Femur (tissue), 1 donor: ENCODE results near the gene CES2.
"Not testable (repeated sequence)": the region's sequence is repeated elsewhere in the genome, so short reads cannot be mapped to it uniquely, and the experiment has no call there.

Experiments
- DNase-seq: peaks from one replicate; pipeline ENCODE4 v3.0.0-alpha.2; 2017

Gene CES2

DNA sequence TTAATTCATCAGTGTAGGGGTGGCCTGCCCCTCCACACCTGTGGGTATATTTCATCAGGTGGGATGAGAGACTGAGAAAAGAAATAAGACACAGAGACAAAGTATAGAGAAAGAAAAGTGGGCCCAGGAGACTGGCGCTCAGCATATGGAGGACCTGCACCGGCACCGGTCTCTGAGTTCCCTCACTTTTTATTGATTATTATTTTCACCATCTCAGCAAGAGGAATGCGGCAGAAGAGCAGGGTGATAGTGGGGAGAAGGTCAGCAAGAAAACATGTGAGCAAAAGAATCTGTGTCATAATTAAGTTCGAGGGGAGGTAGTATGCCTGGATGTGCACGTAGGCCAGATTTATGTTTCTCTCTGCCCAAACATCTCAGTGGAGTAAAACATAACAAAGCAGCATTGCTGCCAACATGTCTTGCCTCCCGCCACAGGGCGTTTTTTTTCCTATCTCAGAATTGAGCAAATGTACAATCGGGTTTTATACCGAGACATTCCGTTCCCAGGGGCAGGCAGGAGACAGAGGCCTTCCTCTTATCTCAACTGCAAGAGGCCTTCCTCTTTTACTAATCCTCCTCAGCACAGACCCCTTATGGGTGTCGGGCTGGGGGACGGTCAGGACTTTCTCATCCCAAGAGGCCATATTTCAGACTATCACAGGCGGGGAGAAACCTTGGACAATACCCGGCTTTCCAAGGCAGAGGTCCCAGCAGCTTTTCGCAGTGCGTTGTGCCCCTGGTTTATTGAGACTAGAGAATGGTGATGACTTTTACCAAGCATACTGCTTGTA lies 20.2 kb downstream of the CES2 start:
- DNase-seq, result not testable (repeated sequence)

DNA sequence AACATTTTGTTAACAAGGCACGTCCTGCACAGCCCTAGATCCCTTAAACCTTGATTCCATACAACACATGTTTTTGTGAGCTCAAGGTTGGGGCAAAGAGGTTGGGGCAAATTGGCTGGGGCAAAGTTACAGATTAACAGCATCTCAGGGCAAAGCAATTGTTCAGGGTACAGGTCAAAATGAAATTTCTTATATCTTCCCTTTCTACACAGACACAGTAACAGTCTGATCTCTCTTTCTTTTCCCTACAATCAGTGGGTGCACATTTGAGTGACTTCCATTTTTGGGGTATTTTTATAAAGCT lies 20.8 kb downstream of the CES2 start:
- not testable (repeated sequence) for DNase-seq

DNA sequence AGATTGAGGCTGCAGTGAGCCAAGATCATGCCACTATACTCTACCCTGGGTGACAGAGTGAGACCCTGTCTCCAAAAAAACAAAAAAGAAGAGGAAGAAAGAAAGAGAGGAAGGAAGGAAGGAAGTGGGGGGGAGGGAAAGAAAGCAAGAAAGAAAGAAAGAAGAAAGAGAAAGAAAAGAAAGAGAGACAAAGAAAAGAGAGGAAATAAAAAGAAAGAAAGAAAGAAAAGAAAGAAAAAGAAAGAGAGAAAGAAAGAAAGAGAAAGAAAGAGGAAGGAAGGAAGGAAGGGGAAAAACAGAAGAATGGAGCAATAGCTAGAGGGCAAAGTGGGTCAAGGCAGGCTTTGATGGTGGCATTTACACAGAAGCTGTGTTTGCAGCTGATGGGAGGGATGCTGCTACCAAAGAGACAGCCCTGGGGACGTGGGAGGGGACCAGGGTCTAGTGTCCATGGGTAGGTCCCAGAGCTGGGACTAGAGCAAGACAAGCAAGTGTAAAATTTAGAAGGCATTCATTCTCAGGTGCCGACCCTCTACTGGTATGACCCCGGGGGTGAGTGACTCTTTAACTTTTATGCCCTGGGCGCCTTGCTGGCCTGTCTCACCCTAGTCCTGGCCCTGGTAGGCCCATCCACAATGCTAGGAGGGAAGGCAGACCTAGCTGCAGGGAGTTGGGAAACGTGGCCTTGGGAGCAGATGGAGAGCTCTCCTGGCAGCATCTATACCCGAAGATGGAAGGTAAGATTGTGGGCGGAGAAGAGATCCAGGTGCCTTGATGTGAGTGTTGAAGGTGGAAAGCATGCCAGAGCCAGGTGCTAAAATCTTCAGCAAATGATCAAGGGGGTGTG lies 23.8 kb downstream of the CES2 start:
- peak; percentile 11 for DNase-seq

DNA sequence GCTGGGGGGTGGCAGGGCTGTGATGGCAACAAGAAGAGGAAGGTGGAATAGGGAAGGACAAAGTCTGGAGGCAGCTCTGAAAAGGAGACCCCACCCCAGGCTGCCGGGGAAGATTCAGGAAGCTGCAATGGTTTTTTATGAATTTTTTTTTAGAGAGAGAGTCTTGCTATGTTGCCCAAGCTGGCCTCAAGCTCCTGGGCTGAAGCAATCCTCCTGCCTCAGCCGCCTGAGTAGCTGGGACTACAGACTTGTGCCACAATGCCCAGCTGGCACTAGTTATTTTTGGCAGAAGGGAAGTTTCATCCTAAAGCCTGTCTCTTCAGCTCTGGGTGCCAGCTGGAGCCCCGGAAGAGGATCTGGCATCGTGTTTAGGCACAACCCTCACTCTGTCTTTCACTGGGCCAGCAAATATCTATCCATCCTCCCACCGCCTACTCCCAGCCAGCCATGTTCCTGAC lies 24.4 kb downstream of the CES2 start:
- peak; percentile 19 for DNase-seq

DNA sequence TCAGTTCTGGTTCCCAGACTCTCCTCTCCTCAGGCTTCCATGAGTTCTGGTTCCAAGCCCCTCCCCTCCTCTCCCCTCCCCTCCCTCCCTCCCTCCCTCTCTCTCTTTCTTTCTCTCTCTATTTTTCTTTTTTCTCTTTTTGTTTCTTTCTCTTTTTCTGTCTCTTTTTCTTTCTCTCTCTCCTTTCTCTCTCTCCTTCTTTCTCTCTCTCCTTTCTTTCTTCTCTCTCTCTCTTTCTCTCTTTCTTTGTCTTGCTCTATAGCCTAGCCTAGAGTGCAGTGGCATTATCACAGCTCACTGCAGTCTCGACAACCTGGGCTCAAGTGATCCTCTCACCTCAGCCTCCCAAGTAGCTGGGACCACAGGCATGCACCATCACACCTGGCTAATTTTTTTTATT lies 25.0 kb downstream of the CES2 start:
- DNase-seq, result no peak

DNA sequence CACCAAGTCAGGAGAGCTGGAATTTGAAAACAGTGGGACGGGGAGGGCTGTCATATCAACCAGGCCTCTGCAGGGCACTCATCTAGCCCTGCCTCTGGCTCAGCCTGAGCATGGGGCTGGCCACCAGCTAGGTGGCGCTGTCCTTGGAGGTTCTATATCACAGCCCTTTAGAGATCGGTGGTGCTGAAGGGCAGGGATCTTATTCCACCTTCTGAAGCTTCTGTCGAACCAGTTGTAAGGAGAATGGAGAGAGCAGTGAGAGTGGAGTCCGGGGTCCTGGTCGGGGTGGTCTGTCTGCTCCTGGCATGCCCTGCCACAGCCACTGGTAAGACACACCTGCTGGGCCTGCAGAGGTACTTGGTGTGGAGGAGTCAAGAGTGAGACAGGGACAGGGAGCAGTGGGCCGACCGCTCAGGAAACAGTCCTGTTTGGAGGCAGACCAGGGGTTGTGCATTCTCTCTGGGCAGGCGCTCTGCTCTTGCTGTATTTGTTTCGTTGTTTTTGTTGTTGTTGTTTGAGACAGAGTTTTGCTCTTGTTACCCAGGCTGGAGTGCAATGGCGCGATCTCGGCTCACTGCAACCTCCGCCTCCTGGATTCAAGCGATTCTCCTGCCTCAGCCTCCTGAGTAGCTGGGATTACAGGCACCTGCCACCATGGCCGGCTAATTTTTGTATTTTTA lies 25.9 kb downstream of the CES2 start, which contains the start of gene CES3:
Gene CES3 (plus strand): TSS at position 202 of the 680 bp plus-strand sequence. CDS start 42 bp downstream, at position 244.
- DNase-seq, result no peak

DNA sequence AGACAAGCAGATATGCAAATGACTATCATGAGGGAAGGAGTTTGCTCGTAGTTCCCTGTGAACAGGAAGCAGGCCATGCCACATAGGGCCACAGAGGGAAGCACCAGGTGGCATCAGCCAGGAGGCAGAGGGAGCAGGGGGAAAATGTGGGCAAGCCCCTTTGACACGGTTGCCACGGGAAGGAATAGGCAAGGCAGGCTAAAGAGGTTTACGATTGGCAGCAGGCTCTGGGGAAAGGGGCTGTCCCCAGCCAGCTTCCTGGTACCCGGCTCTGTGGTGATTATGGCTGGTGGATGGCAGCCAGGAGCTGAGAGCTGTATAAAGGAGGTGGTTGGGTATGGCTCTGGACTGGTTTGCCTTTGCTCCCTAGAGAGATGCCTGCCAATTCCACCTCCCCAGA lies 26.6 kb downstream of the CES2 start:
- no peak for DNase-seq

DNA sequence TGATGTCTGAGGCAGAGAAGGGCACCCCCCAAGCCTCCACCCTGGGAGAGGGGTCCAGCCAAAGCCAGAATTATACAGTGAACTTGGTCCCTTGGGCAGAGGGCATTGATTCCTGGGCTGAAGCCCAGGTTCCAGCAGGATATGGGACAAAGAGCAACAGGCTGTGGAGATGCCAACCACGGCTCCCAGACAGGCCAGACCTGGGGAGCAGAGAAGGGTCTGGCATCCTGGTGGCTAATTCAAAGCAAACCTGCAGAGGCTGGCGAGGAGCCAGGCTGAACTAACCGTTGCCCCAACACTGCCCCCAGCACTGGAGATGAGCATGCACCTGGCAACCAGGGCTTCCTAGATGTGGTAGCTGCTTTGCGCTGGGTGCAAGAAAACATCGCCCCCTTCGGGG lies 28.7 kb downstream of the CES2 start:
- DNase-seq, result no peak

DNA sequence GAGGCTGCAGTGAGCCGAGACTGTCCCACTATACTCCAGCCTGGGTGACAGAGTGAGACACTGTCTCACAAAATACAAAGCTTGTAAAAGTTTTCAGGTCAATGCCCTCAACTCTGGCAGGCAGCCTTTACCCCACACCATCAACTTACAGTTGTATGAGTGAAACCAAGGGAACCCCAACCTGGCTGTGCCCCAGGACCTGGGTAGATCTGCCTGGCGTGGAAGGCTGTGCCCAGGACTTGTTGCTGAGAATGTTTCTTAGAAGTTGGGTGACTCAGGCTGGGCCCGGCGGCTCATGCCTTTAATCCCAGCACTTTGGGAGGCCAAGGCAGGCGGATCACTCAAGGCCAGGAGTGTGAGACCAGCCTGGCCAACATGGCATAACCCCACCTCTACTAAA lies 33.5 kb downstream of the CES2 start:
- DNase-seq, result no peak

DNA sequence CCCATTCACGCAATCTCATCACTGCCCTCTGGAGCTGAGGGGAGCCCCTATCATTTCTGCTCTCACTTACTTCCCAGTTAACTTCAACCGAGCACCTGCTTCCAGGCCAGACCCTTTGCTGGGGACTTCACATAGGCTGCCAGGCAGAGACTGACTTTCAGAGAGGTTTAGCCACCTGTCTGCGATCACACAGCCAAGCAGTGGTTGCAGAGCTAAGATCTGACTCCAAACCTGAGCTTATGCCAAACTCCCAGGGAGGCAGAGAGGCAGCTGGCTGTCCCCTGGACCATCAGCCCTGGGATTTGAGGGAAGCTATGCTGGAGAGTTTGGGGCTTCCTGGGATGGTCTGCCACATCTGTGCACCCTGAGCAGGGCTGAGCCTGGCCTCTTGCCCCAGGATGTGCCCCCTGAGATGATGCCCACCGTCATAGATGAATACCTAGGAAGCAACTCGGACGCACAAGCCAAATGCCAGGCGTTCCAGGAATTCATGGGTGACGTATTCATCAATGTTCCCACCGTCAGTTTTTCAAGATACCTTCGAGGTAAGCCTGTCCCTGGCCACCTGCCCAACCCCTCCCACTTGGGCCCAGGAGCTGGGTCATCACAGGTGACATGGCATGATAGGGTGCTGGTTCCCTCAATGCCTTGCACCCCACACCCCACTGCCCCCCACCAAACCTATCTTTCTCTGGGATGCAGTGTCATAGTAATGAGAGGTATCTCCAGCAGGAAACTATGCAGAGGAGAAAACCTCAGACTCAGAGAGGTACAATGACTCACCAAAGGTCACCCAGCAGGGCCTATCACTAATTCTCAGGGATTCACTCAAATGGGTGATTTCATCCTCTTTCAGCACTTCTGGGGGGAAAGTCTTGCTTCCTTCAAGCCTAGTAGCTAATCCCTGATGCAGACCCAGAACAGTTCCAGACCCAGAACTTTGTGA lies 35.7 kb downstream of the CES2 start:
- no peak for DNase-seq

DNA sequence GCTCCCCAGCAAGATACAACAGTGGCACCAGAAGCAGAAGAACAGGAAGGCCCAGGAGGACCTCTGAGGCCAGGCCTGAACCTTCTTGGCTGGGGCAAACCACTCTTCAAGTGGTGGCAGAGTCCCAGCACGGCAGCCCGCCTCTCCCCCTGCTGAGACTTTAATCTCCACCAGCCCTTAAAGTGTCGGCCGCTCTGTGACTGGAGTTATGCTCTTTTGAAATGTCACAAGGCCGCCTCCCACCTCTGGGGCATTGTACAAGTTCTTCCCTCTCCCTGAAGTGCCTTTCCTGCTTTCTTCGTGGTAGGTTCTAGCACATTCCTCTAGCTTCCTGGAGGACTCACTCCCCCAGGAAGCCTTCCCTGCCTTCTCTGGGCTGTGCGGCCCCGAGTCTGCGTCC lies 37.7 kb downstream of the CES2 start:
- no peak for DNase-seq

DNA sequence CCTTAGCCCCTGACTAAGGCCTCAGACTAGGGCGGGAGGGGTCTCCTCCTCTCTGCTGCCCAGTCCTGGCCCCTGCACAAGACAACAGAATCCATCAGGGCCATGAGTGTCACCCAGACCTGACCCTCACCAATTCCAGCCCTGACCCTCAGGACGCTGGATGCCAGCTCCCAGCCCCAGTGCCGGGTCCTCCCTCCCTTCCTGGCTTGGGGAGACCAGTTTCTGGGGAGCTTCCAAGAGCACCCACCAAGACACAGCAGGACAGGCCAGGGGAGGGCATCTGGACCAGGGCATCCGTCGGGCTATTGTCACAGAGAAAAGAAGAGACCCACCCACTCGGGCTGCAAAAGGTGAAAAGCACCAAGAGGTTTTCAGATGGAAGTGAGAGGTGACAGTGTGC lies 38.4 kb downstream of the CES2 start:
- no peak for DNase-seq

DNA sequence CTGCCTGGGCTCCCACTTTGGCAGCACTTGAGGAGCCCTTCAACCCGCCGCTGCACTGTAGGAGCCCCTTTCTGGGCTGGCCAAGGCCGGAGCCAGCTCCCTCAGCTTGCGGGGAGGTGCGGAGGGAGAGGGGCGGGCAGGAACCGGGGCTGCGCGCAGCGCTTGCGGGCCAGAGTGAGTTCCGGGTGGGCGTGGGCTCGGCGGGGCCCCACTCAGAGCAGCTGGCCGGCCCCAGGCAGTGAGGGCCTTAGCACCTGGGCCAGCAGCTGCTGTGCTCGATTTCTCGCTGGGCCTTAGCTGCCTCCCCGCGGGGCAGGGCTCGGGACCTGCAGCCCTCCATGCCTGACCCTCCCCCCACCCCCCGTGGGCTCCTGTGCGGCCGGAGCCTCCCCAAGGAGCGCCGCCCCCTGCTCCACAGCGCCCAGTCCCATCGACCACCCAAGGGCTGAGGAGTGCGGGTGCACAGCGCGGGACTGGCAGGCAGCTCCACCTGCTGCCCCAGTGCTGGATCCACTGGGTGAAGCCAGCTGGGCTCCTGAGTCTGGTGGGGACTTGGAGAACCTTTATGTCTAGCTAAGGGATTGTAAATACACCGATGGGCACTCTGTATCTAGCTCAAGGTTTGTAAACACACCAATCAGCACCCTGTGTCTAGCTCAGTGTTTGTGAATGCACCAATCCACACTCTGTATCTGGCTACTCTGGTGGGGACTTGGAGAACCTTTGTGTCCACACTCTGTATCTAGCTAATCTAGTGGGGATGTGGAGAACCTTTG lies 39.0 kb downstream of the CES2 start:
- DNase-seq, result not testable (repeated sequence)

DNA sequence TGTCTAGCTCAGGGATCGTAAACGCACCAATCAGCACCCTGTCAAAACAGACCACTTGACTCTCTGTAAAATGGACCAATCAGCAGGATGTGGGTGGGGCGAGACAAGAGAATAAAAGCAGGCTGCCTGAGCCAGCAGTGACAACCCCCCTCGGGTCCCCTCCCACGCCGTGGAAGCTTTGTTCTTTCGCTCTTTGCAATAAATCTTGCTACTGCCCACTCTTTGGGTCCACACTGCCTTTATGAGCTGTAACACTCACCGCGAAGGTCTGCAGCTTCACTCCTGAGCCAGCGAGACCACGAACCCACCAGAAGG lies 39.6 kb downstream of the CES2 start:
- not testable (repeated sequence) for DNase-seq

DNA sequence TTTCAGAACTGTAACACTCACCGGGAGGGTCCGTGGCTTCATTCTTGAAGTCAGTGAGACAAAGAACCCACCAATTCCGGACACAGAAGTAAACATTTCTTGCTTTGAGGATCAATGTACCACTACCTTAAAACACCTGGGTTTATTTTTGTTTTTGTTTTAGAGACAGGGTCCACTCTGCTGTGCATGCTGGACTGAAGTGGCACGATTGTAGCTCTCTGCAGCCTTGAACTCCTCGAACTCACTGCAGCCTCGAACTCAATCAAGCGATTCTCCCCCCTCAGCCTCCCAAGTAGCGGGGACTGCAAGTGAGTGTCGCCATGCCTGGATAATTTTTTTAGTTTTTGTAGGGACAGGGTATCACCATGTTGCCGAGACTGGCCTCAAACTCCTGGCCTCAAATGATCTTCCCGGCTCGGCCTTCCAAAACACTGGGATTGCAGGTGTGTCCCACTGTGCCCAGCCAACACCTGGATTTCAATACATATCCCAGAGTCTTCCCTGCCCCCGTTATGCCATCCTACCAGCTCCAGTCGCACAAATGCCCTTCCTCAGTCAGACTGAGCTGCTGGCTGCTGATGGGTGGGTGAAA lies 40.1 kb downstream of the CES2 start:
- no peak for DNase-seq

DNA sequence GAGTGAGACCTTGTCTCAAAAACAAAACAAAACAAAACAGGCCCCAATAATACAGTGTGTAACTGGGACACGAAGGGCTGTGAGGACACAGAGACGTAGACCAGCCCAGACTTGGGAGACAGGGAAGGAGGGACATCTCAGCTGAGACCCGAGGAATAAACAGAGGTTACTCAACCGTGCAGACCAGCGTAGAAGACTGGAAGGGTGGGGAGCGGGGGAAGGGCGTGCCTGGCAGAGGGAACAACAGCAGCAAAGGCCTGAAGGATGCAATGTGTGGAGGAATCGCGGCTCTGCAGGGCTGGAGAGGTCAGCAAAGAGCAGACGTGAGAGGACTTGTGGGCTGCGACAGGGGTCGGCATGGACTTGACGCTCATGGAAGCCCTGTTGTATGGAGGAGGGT lies 41.4 kb downstream of the CES2 start:
- no peak for DNase-seq

DNA sequence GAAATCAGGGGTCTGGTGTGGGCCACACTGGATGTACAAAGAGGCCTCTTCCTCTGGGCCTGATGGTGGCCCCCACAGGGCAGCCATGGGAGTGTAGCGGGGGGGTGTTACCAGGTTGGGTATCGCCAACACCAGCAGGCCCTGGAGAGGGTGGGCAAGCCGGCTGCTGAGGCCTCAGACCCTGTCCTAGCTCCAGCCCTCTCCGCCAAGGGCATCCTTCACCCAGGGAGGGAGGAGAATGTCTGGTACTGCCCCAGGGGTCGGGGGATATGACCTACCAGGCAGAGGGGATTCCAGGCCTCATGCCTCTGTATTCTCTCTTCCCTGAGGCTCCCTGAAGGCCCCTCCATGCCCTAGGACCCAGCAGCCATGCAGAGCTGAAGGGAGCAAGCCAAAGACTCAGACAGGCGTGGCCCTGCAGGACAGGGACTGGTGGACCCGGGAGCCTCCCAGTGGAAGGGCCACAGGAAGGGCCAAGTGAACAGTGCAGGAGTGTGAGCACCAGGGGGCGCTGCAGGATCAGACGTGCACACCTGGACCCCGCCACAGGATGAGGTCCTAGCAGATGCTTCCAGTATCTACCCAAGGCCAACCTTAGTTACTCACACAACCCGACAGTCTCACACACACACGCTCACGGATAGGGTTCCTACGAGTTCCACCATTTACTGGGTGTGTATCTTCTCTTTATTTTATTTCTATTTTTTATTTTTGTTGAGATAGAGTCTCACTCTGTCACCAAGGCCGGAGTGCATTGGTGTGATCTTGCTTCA lies 42.2 kb downstream of the CES2 start:
- DNase-seq, result peak; percentile 90

DNA sequence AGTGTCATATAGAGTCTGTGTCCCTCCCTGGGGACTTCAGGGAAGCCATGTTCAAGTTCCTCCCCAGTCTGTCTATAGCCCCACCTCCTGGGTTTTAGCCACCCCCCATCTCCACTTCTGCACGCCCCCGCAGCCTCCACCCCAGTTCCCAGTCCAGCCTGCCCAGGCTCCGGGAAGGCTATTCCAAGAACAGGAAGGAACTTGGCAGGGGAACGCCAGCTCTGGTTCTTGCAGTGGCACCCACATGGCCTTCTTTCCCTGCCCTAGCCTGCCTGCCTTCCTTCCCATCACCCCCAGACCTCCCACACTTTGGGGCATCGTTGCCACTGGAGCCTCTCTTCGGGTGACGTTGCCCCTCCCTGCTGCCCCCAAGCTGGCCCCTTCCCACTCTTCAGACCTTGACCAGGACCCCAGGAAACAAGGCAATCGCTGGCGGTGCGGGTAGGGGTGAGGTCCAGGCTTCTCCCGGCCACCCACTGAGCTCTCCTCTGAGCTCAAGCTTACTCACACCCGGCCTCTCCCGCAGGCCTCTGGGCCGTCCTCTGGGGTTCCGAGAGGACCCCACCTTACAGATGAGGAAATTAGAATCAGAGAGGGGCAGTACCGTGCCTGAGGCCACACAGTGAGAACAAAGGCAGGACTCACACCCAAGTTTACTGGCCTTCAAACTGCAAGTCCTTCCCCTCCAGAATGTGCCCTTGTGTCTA lies 43.8 kb downstream of the CES2 start:
- DNase-seq, result peak; percentile 60

DNA sequence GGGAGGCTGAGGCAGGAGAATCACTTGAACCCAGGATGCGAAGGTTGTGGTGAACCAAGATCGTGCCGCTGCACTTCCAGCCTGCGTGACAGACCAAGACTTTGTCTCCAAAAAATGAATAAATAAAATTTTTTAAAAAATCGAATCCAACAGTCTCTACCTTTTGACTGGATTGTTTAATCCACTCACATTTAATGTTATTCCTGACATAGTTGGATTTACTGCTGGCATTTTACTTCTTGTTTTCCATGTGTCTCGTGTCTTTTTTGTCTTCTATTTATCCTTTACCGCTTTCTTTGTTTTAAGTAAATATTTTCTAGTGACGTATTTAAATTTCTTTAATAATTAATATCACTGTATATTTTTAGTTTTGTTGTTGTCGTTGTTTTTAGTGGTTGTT lies 47.7 kb downstream of the CES2 start:
- DNase-seq, result no peak

DNA sequence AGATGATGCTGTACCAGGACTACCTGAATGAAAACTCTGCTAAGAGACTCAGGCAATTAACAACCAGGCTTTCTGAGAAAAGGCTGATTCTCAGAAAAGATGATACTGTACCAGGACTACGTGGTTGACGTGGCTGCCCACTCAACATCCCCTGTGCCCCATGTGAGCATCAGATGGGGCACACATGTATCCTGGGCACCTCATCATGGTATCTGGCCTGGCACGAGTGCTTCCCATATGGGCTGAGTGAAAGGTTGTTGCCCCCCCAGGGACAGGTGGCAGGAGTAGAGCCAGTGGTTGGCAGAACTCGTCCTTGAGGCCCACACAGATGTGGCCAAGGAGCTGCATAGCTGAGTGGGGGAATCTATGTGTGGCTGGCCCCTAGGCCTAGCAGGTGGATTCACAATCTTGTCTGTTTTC lies 49.6 kb downstream of the CES2 start:
- DNase-seq, result no peak
